HG02623 (cell line): Measurements from ENCODE around the gene STXBP5.

ENCODE experiments used
- ATAC-seq: cut with Tn5 transposase; IDR thresholded peaks from one replicate; pipeline ENCODE4 v1.9.1; 2021; ENCODE audit warnings: moderate library complexity; ENCODE audit not compliant: unreplicated experiment

Gene STXBP5

GRCh38 chr6:147418523-147418922, 214.3 kb downstream of the STXBP5 start:
- no peak for ATAC-seq

DNA sequence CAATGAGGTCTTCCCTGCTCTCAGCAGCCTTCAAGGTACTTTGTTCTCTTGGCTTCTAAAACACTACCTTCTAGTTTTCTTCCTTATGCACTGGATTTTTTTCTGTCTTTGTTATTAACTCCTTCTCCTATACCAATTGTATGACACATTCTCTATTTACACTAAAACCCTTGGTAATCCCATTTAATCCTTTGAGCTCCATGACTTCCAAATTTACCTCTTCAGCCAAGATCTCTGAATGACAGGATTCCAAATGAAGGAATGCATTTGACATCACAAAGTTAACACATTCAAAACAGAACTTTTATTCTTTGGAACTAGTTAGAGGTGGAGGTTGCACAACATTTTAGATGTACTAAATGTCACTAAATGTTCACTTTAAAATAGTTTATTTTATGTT, 217.7 kb downstream of the STXBP5 start:
- ATAC-seq: no peak

- no peak for ATAC-seq
Observed at GRCh38 chr6:147423111-147423510, 218.9 kb downstream of the STXBP5 start.

GRCh38 chr6:147429794-147430193, 225.6 kb downstream of the STXBP5 start:
- ATAC-seq: no peak

DNA sequence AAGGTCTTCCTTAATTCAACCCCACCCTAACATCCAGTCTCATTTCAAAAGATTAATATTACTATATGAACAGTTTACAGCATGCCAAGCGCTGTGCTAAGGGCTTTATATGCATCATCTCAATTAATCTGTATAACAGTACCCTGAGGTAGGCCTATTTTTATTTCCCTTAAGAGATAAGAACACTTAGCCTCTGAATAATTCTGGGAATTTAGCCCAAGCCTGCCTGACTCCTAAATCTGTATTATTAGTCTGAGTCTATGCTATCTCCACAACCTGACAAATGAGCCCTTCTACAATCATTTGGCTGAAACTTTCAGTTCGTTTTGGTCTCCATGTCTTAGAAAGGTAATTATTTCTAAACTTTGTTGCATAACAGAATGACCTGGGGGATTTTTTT, 226.6 kb downstream of the STXBP5 start:
- ATAC-seq: no peak

GRCh38 chr6:147434076-147434475, 229.9 kb downstream of the STXBP5 start:
- ATAC-seq: no peak

DNA sequence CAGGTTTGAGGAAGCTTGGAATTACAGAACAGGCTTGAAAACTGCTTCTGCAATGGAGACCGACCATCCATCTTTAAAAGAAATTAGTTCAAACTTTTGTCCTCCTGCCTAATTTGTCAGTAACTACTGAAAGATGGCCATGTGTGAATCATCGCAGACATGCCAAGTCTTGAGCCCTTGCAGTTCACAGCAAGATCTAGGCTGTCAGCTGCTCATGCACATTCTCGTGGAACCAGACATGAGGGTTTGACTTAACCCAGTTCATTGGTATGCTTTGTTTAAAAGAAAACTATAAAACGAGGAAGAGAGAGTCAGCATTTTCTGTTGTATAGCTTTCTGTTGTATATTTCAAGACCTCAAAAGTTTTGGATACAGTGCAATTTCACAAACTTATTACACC, 230.3 kb downstream of the STXBP5 start:
- ATAC-seq: no peak

DNA sequence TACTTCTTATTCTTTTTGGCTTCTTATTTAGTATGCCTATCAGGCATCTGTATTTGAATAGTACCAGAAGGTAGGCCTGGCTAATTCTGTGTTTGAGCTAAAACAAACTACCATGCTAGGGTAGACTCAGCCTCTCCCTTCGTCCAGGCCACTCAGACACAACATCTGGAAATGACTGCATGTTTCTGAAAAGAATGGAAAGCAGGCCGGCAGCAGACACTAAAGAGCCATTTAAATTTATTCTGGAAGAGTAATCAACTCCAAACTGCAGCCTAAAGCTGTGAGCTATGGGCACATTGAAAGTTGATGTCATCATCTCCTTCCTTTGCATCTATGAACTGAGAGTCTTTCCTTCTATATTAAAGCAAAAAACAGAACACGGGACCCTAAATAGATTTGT, 233.4 kb downstream of the STXBP5 start:
- ATAC-seq: no peak

DNA sequence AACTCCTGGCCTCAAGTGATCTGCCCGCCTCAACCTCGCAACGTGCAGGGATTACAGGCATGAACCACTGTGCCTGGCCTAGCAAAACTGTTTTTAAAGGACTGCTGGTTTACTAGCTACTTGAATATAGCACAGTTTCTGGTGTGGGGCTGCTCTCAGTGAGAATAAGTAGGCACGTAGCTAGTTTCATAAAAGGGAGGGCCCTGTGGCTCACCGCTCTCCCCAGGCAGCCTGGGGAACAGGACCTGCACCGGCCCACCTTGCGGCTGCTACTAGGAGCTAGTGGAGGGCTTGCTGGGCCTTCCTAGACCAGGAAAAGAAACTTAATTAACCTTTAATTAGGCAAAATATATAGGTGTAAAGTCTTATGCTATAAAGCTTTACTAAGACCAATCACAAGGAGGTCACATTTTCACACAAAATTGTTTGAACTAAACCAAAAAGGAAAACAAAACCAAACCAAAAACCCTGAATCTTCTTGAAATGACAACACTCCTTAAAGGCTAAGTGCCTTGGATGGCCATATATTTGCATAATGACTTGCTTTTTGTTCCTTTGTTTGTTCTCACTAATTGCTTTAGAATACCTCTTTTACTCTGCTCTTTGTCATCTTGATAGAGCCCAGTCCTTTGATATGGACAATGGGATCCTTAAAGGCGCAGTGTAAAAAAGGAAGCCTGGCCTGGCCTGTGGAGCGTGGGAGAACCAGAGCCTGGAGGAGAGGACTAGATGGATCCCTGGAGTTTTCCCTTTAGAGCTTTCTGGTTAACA, 234.7 kb downstream of the STXBP5 start:
- ATAC-seq: peak; percentile 40
